Upper lobe of left lung (tissue), 4 donors: Measurements from ENCODE around the gene ST3GAL4.

Source experiments
- CTCF ChIP-seq, 6 experiments: fragments of 450-650 bp in 4 of 6; fragments of 200-600 bp in 2 of 6; sonication (generic) in 2 of 6; IDR thresholded peaks; one replicate each; pipeline ENCODE4 v1.5.1; 2016 to 2019; ENCODE audit warnings: antibody characterized with exemption in 6 of 6
- EP300 ChIP-seq, 4 donors: sonication (generic); formaldehyde crosslinking; IDR thresholded peaks; one replicate each; pipeline ENCODE4 v1.5.1; 2017; ENCODE audit warnings: antibody characterized with exemption in 4 of 4, control low read depth in 2 of 4
- POLR2A ChIP-seq, 4 donors: fragments of 450-650 bp; IDR thresholded peaks; one replicate each; pipeline ENCODE4 v1.5.1; 2016 to 2017; ENCODE audit warnings: antibody characterized with exemption in 4 of 4, mild to moderate bottlenecking in 2 of 4

- TF ChIP-seq CTCF (IDR thresholded peaks at IDR 0.05) (peak in 1 of 6 experiments; percentile 14), POLR2A (IDR thresholded peaks at IDR 0.05) (peak in 1 of 4 donors; percentile 30), EP300 (IDR thresholded peaks at IDR 0.05) (no peak)
Measured at GRCh38 chr11:126355324-126355925, at the start of gene ST3GAL4.
